WTC11 (cell line): ENCODE measurements around the gene TRIM44. TPM values are rescaled to one million over a fixed set of nuclear protein-coding genes. Genes with fewer than 3 reads are reported as not detected.

Experiments used
- ATAC-seq: fragments of 200-7000 bp; cut with Tn5 transposase; 2 replicates; pipeline ENCODE4 v1.10.0; 2021; ENCODE audit warnings: mild to moderate bottlenecking, moderate library complexity
- CTCF ChIA-PET: fragments of 300-600 bp; sonication (Branson Sonifier 250); formaldehyde crosslinking; loops from one replicate; lab custom pipeline; 2021; ENCODE audit warnings: antibody characterized with exemption; lab: Charles Lee
- POLR2A ChIA-PET: fragments of 350-600 bp; sonication (Branson Sonifier 250); formaldehyde crosslinking; loops from one replicate; lab custom pipeline; 2021; ENCODE audit warnings: antibody characterized with exemption; lab: Charles Lee
- DNase-seq: peaks from one replicate; pipeline ENCODE4 v3.0.0; 2021; ENCODE audit warnings: low spot score
- H3K27ac Mint-ChIP-seq: 2 replicates; pipeline ENCODE4 v1.8.0; 2021; ENCODE audit warnings: mixed read lengths
- H3K27me3 Mint-ChIP-seq: 2 replicates; pipeline ENCODE4 v1.8.0; 2021; ENCODE audit warnings: low read depth, mild to moderate bottlenecking, moderate library complexity, mixed read lengths
- H3K36me3 Mint-ChIP-seq: 2 replicates; pipeline ENCODE4 v1.8.0; 2021; ENCODE audit warnings: mixed read lengths
- H3K4me1 Mint-ChIP-seq: 2 replicates; pipeline ENCODE4 v1.8.0; 2022; ENCODE audit warnings: mixed read lengths
- H3K4me3 Mint-ChIP-seq: 2 replicates; pipeline ENCODE4 v1.8.0; 2021; ENCODE audit warnings: mild to moderate bottlenecking, moderate library complexity, mixed read lengths
- H3K9me3 Mint-ChIP-seq: 2 replicates; pipeline ENCODE4 v1.8.0; 2021; ENCODE audit warnings: mixed read lengths
- ATF2 ChIP-seq: sonication (generic); formaldehyde crosslinking; IDR thresholded peaks from 2 replicates; pipeline ENCODE4 v1.8.1; 2022; ENCODE audit warnings: low read depth, missing genetic modification reagents, borderline replicate concordance
- ATF6 ChIP-seq: sonication (generic); formaldehyde crosslinking; IDR thresholded peaks from 2 replicates; pipeline ENCODE4 v1.8.1; 2023; ENCODE audit warnings: mild to moderate bottlenecking, missing genetic modification reagents
- ELF4 ChIP-seq: sonication (generic); formaldehyde crosslinking; IDR thresholded peaks from 2 replicates; pipeline ENCODE4 v1.8.1; 2022; ENCODE audit warnings: low read depth, mild to moderate bottlenecking, moderate library complexity, missing genetic modification reagents
- FOXK1 ChIP-seq: sonication (generic); formaldehyde crosslinking; IDR thresholded peaks from 2 replicates; pipeline ENCODE4 v1.8.0; 2022; ENCODE audit warnings: mild to moderate bottlenecking, moderate library complexity, missing genetic modification reagents
- STAT6 ChIP-seq: sonication (generic); formaldehyde crosslinking; conservative IDR thresholded peaks from 2 replicates; pipeline ENCODE4 v1.8.1; 2023; ENCODE audit warnings: mild to moderate bottlenecking, low read depth, missing genetic modification reagents, moderate library complexity
- ZBTB21 ChIP-seq: sonication (generic); formaldehyde crosslinking; IDR thresholded peaks from 2 replicates; pipeline ENCODE4 v1.8.1; 2023; ENCODE audit warnings: mild to moderate bottlenecking, missing genetic modification reagents, borderline replicate concordance
- ZNF281 ChIP-seq: sonication (generic); formaldehyde crosslinking; IDR thresholded peaks from 2 replicates; pipeline ENCODE4 v1.8.0; 2023; ENCODE audit warnings: mild to moderate bottlenecking, missing genetic modification reagents
- ZNF532 ChIP-seq: fragments of 250-450 bp; sonication (Bioruptor Pico); IDR thresholded peaks from 2 replicates; pipeline ENCODE4 v1.9.0; 2021; ENCODE audit warnings: mild to moderate bottlenecking, borderline replicate concordance
- ZSCAN18 ChIP-seq: fragments of 250-450 bp; sonication (Bioruptor Pico); IDR thresholded peaks from 2 replicates; pipeline ENCODE4 v2.1.2; 2022; ENCODE audit warnings: mild to moderate bottlenecking, moderate library complexity
- total RNA-seq: library from RNA; stranded (reverse); gene quantifications from 3 replicates; pipeline ENCODE4 v1.2.3, GENCODE V29; 2021
- TF ChIP-seq, protein P1 (sequence below): fragments of 250-450 bp; sonication (Bioruptor Pico); conservative IDR thresholded peaks from 2 replicates; pipeline ENCODE4 v1.9.0; 2021; ENCODE audit warnings: mild to moderate bottlenecking

Gene TRIM44
- total RNA-seq, 1 experiment from 2014 or later: 27.4 TPM

- TF ChIP-seq, protein P1, sequence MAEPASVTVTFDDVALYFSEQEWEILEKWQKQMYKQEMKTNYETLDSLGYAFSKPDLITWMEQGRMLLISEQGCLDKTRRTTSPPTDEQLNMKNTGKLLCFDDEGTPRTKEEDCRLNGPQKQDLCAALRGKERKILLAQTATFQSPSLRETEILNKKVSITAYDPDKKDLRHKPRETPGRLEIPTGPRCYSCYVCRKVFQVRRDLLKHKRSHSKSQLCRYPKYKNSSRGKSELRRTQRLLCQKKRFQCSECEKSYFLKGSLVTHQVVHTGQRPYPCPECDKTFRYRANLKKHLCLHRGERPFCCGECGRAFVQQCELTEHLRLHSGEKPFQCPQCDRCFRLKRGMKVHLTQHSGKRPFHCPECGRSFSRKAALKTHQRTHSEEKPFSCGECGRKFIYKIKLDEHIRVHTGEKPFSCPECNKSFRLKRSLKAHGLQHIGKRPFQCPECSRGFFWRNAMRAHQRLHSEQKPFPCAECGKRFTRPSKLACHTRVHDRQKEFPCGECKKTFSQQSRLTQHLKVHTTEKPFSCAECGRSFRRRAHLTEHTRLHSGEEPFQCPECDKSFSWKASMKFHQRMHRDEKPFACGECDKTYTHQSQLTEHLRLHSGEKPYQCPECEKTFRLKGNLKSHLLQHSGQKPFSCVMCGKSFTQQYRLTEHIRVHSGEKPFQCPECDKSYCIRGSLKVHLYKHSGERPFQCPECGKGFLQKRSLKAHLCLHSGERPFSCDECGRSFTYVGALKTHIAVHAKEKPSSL (CRISPR knock-in tag): no peak
- no peak for TF ChIP-seq ZNF281 (CRISPR knock-in tag)
Measured at GRCh38 chr11:35682230-35683173, 19.9 kb downstream of the TRIM44 start (continued).

GRCh38 chr11:35683728-35684339 is 21.3 kb downstream of the TRIM44 start:
- Mint-ChIP-seq H3K27ac (no peak overlapping the region), H3K36me3 (peaks cover 6% of the 10 kb centered on the region), H3K9me3 (no peaks in the 10 kb centered on the region), H3K4me1 (peaks cover 13% of the 10 kb centered on the region), H3K4me3 (no peak overlapping the region), H3K27me3 (no peaks in the 10 kb centered on the region)
- ATAC-seq (no peak), DNase-seq (no peak)
- POLR2A ChIA-PET: no interaction called here
- TF ChIP-seq STAT6 (CRISPR knock-in tag) (no peak), ZBTB21 (no peak)
- CTCF ChIA-PET: interaction anchor here (1.9 kb wide), 1 partner anchor 138 kb away, joined by 7 read pairs; no protein-coding TSS in a partner anchor

GRCh38 chr11:35688023-35688422 is 25.4 kb downstream of the TRIM44 start:
- Mint-ChIP-seq H3K27ac (no peak overlapping the region), H3K9me3 (no peaks in the 10 kb centered on the region), H3K27me3 (no peaks in the 10 kb centered on the region), H3K4me3 (no peak overlapping the region), H3K36me3 (peaks cover 6% of the 10 kb centered on the region), H3K4me1 (peaks cover under 1% of the 10 kb centered on the region; the same call in 1 of the 2 replicates)
- POLR2A ChIA-PET: no interaction called here
- CTCF ChIA-PET: interaction anchor here (1.1 kb wide), 1 partner anchor 133 kb away, joined by 3 read pairs; no protein-coding TSS in a partner anchor
- ATAC-seq: no peak
- DNase-seq: no peak
- TF ChIP-seq ATF2 (CRISPR knock-in tag) (no peak), ZNF532 (CRISPR knock-in tag) (no peak), ELF4 (CRISPR knock-in tag) (no peak), ATF6 (CRISPR knock-in tag) (no peak), FOXK1 (CRISPR knock-in tag) (no peak), ZSCAN18 (CRISPR knock-in tag) (no peak)
